PFSK-1 (cell line): Measurements from ENCODE around the gene DYNC1LI1.

Experiments used
- FOXP2 ChIP-seq: optimal IDR thresholded peaks from 2 replicates; pipeline ENCODE3; 2011; ENCODE audit warnings: borderline replicate concordance, control low read depth, inconsistent platforms; ENCODE audit not compliant: insufficient read depth; ENCODE audit errors: extremely low read length, extremely low read depth
- POLR2AphosphoS5 ChIP-seq: IDR thresholded peaks from 2 replicates; pipeline ENCODE4 v1.6.1; 2012; ENCODE audit warnings: low read depth, mild to moderate bottlenecking, control low read depth, low read length, moderate library complexity
- SIN3A ChIP-seq: IDR thresholded peaks from 2 replicates; pipeline ENCODE4 v1.6.1; 2012; ENCODE audit warnings: mild to moderate bottlenecking, low read length, moderate library complexity, borderline replicate concordance; ENCODE audit not compliant: insufficient read depth
- TAF1 ChIP-seq: IDR thresholded peaks from 2 replicates; pipeline ENCODE4 v1.6.1; 2012; ENCODE audit warnings: low read length, control low read depth, borderline replicate concordance; ENCODE audit not compliant: insufficient read depth
- TF ChIP-seq, protein P1 (sequence below), 2 experiments: IDR thresholded peaks; 2 replicates each; pipeline versions ENCODE4 v1.6.1 to v1.8.0; 2011 to 2012; ENCODE audit warnings: low read depth in 2 of 2, low read length in 2 of 2, control low read depth in 1 of 2, inconsistent platforms in 1 of 2, mild to moderate bottlenecking in 1 of 2, moderate library complexity in 1 of 2; ENCODE audit not compliant: insufficient read depth in 1 of 2

The DYNC1LI1 gene

DNA sequence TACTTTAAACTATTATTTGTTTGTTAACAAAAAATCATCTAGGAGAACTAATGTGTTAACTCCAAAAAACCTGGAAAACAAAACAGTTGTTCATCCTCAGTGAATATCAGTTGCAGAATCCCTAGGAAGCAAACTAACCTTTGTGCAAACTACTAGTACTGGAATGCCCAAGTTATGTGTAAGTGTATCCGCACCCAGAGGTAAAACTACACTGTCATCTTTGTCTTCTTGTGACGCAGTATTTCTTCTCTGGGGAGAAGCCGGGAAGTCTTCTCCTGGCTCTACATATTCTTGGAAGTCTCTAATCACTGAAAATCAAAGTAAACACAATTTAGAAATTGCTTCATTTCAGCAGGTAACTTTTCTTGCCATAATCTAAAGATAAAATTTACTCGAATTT is 29.8 kb downstream of the DYNC1LI1 start:
- TF ChIP-seq SIN3A (no peak), TAF1 (no peak), POLR2AphosphoS5 (no peak)

DNA sequence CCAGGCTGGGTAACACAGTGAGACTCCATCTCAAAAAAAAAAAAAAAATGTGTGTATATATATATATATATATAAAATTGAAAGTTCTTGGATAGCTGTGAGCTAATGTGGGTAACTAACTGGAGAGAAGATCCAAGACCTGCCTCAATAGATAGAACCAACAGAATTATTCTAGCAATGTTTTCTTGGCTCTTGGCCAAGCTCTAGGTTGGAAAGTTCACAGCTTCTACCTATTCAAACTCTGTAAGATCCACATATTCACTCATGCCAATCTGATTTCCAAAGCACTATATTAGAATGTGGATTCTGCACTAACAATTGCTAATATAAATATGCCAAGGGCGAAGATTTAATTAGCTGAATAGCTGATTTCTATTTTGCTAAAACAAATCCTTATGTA is 38.2 kb downstream of the DYNC1LI1 start:
- no peak for TF ChIP-seq POLR2AphosphoS5
- TF ChIP-seq, protein P1, sequence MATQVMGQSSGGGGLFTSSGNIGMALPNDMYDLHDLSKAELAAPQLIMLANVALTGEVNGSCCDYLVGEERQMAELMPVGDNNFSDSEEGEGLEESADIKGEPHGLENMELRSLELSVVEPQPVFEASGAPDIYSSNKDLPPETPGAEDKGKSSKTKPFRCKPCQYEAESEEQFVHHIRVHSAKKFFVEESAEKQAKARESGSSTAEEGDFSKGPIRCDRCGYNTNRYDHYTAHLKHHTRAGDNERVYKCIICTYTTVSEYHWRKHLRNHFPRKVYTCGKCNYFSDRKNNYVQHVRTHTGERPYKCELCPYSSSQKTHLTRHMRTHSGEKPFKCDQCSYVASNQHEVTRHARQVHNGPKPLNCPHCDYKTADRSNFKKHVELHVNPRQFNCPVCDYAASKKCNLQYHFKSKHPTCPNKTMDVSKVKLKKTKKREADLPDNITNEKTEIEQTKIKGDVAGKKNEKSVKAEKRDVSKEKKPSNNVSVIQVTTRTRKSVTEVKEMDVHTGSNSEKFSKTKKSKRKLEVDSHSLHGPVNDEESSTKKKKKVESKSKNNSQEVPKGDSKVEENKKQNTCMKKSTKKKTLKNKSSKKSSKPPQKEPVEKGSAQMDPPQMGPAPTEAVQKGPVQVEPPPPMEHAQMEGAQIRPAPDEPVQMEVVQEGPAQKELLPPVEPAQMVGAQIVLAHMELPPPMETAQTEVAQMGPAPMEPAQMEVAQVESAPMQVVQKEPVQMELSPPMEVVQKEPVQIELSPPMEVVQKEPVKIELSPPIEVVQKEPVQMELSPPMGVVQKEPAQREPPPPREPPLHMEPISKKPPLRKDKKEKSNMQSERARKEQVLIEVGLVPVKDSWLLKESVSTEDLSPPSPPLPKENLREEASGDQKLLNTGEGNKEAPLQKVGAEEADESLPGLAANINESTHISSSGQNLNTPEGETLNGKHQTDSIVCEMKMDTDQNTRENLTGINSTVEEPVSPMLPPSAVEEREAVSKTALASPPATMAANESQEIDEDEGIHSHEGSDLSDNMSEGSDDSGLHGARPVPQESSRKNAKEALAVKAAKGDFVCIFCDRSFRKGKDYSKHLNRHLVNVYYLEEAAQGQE (IDR thresholded peaks at IDR 0.05; ENCODE audit: insufficient read depth in 1 of 2, low read depth in 2 of 2, low read length in 2 of 2): no peak
- TF ChIP-seq TAF1: no peak
- TF ChIP-seq SIN3A: no peak
- no peak for TF ChIP-seq FOXP2

DNA sequence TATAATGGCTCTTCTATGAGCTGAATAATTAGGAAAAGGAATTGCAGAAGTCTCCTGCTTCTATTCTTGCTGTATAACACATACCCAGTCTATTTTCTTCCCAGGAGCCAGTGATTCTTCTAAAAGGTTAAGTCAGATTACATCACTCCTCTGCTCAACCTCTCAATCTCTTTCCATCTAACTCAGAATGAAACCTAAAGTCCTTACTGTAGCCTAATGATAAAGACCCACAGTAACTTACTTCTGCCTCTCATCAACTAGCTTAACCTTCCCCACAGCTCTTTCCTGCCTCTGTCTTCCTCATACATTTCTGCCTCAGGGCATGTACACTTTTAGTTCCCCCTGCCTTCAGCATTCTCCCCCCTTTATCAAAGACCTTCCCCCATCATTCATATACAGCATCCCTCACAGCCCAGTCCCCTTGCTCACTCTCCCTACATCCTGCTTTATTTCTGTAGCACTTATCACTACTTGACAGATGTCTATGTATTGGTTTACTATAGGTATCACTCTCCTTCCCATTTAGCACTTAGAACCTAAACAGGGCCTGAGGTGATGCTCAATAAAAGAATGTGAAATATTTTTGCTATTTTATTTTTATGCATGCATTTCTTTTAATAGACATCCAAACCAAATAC is 39.5 kb downstream of the DYNC1LI1 start:
- TF ChIP-seq TAF1: no peak

DNA sequence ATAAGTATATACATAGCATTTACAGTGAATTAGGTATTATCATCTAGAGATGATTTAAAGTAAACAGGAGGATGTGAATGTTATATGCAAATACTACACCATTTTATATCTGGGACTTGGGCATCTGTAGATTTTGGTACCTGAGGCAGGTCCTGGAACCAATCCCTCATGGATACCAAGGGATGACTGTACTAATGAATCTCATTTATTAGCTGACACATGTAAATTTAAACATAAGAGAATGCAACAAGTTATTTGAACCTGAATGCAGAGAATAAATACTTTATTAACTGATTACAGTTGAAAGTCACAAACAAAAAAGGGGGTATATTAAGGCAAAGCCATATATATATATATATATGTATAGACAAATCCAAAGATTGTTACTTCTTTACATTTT is 44.9 kb downstream of the DYNC1LI1 start:
- TF ChIP-seq TAF1 (no peak), FOXP2 (no peak), SIN3A (no peak), POLR2AphosphoS5 (no peak)
- TF ChIP-seq, protein P1 (IDR thresholded peaks at IDR 0.05; ENCODE audit: insufficient read depth in 1 of 2, low read depth in 2 of 2, low read length in 2 of 2): no peak

DNA sequence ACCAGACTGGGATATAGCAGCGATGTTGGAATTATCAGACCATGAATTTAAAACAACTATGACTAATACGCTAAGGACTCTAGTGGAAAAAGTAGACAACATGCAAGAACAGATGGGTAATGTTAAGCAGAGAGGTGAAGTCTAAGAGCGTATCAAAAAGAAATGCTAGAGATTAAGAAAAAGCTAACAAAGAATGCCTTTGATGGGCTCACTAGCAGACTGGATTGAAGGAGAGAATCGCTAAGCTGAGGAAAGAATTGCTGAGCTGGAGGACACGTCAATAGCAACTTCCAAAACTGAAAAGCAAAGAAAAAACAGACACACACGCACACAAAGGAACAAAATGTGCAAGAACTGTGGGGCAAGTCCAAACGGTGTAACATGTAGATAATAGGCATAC is 48.0 kb downstream of the DYNC1LI1 start:
- TF ChIP-seq TAF1 (no peak), FOXP2 (no peak), POLR2AphosphoS5 (no peak), SIN3A (no peak)
- TF ChIP-seq, protein P1 (IDR thresholded peaks at IDR 0.05; ENCODE audit: insufficient read depth in 1 of 2, low read depth in 2 of 2, low read length in 2 of 2): no peak

DNA sequence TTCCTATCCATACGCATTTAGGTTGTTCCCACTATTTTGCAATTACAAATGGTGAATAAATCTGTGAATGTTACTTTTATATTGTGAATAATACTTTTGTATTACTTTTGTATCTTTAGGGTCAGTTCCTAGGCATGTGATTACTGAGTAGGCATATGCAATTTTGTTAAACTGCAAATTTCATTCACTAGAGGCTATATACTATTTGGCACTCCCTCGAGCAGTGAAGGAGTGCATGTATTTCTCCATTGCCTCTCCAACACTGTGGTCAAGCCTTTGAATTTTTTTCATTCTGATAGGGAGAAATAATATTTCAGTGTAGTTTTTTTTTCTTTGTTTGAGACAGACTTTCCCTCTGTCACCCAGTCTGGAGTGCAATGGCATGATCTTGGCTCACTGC is 59.7 kb downstream of the DYNC1LI1 start:
- TF ChIP-seq POLR2AphosphoS5: no peak
- TF ChIP-seq, protein P1 (IDR thresholded peaks at IDR 0.05; ENCODE audit: insufficient read depth in 1 of 2, low read depth in 2 of 2, low read length in 2 of 2): no peak
- no peak for TF ChIP-seq SIN3A
- TF ChIP-seq TAF1: no peak
- TF ChIP-seq FOXP2: no peak
